Choroid plexus epithelial cell (primary cell): Measurements from ENCODE around the gene GSK3A.

Experiments used
- DNase-seq: peaks from one replicate; pipeline ENCODE4 v3.0.0-alpha.2; 2010; ENCODE audit warnings: low read depth
- H3K4me3 ChIP-seq: 2 replicates; pipeline ENCODE4 v1.5.1; 2011; ENCODE audit warnings: low read depth, mild to moderate bottlenecking, control low read depth, low read length, moderate library complexity
- TF ChIP-seq, protein P1 (sequence below): conservative IDR thresholded peaks from 2 replicates; pipeline ENCODE4 v1.5.1; 2011; ENCODE audit warnings: low read depth, mild to moderate bottlenecking, control low read depth, inconsistent platforms, low read length, moderate library complexity

GSK3A gene

GRCh38 chr19:42288387-42288786, 46.0 kb upstream of the GSK3A start:
- TF ChIP-seq, protein P1, sequence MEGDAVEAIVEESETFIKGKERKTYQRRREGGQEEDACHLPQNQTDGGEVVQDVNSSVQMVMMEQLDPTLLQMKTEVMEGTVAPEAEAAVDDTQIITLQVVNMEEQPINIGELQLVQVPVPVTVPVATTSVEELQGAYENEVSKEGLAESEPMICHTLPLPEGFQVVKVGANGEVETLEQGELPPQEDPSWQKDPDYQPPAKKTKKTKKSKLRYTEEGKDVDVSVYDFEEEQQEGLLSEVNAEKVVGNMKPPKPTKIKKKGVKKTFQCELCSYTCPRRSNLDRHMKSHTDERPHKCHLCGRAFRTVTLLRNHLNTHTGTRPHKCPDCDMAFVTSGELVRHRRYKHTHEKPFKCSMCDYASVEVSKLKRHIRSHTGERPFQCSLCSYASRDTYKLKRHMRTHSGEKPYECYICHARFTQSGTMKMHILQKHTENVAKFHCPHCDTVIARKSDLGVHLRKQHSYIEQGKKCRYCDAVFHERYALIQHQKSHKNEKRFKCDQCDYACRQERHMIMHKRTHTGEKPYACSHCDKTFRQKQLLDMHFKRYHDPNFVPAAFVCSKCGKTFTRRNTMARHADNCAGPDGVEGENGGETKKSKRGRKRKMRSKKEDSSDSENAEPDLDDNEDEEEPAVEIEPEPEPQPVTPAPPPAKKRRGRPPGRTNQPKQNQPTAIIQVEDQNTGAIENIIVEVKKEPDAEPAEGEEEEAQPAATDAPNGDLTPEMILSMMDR: no peak
- DNase-seq: no peak
- no peak overlapping the region for H3K4me3 ChIP-seq

GRCh38 chr19:42287827-42288107, 45.4 kb upstream of the GSK3A start:
- no peak for DNase-seq
- TF ChIP-seq, protein P1: no peak
- no peak overlapping the region for H3K4me3 ChIP-seq

DNA sequence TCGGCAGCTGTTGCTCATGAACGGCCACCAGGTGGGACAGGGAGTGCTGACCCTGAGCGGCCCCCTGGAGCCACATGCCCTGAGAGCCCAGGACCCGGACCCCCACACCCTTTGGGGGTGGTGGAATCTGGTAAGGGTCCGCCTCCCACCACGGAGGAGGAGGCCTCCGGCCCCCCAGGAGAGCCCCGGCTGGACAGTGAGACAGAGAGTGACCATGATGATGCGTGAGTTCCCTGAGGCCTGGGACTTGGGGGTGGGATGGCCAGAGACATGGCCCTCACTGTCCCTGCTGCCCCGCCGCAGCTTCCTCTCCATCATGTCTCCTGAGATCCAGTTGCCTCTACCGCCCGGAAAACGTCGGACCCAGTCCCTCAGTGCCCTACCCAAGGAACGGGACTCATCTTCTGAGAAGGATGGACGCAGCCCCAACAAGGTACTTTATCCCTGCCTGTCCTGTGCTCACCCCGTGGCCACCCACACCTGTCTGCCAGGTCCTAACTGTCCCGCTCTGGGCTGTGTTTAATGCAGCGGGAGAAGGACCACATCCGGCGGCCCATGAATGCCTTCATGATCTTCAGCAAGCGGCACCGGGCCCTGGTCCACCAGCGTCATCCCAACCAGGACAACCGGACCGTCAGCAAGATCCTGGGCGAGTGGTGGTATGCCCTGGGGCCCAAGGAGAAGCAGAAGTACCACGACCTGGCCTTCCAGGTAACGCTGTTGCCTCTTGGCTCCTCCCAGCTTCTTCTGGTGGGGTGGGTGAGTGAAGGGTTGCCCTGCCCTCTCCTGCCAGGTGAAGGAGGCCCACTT, 44.8 kb upstream of the GSK3A start:
- DNase-seq: no peak
- no peak overlapping the region for H3K4me3 ChIP-seq
- TF ChIP-seq, protein P1: no peak

DNA sequence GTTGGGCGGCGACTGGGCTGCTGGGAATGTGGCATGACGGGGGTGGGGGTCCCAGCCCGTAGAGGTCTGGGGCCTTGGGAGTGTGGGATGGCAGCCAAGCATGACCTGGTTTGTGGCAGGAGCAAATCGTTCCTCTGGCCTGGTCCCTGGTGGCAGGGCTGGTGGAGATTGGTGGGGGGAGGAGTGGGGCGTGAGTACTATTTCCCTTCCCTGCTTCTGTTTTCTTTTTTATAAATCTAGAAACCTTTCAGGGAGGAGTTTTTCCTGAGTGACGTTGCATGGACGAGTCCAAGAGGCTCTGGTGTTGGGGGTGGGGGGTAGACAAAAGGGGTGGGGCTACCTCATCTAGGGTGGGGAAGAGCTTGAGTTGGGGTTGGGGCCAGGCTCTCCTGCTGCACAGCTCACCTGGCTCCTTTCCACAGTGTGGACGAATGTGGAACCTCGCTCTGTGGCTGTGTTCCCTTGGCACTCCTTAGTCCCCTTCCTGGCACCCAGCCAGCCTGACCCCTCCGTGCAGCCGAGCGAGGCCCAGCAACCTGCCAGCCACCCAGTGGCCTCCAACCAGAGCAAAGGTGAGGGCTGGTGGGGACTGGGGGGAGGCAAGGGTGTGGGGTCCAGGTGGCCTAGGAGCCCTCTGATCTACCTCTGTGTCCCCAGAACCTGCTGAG, 44.1 kb upstream of the GSK3A start:
- TF ChIP-seq, protein P1: no peak
- peak; percentile 65 for DNase-seq

GRCh38 chr19:42285988-42286348, 43.6 kb upstream of the GSK3A start:
- DNase-seq: no peak
- TF ChIP-seq, protein P1: no peak
- peak overlapping the region; percentile 29 for H3K4me3 ChIP-seq

More for the DNA sequence above, 44.1 kb upstream of the GSK3A start:
- peak overlapping the region; percentile 29 for H3K4me3 ChIP-seq

- H3K4me3 ChIP-seq: peak overlapping the region; percentile 72
- TF ChIP-seq, protein P1: no peak
- DNase-seq: no peak
Observed at GRCh38 chr19:42285541-42285941, 43.1 kb upstream of the GSK3A start.
